Pancreas (tissue), 10 donors: Measurements from ENCODE around the gene MGAT3. TPM values are rescaled to one million over a fixed set of nuclear protein-coding genes. Genes with fewer than 3 reads are reported as not detected.

Experiments used
- ATAC-seq, 4 donors: fragments of 200-7000 bp; cut with Tn5 transposase; one replicate each; pipeline versions ENCODE4 v1.8.0 to v1.9.1; 2020; ENCODE audit warnings: mild to moderate bottlenecking in 4 of 4, moderate library complexity in 4 of 4
- DNase-seq, 6 donors: peaks; one replicate each; pipeline ENCODE4 v3.0.0-alpha.2; 2020
- FAIRE-seq: peaks from 2 replicates; lab custom pipeline; 2012; peaks lifted over from hg19 to GRCh38; lab: Jason Lieb, UNC
- H3K27ac ChIP-seq, 4 donors: fragments of 200-600 bp; sonication (generic); 1 replicate in 3 of 4; 2 replicates in 1 of 4; pipeline versions ENCODE4 v1.5.0 to v1.8.0; 2020
- H3K27me3 ChIP-seq, 4 donors: fragments of 200-600 bp; one replicate each; pipeline ENCODE4 v1.8.0; 2021
- H3K36me3 ChIP-seq, 3 donors: fragments of 200-600 bp; sonication (generic) in 1 of 3; one replicate each; pipeline versions ENCODE4 v1.5.0 to v1.8.0; 2020 to 2021
- H3K4me1 ChIP-seq, 3 donors: fragments of 200-600 bp; one replicate each; pipeline ENCODE4 v1.8.0; 2021
- H3K4me3 ChIP-seq, 4 donors: fragments of 200-600 bp; sonication (generic) in 2 of 4; one replicate each; pipeline versions ENCODE4 v1.5.0 to v1.8.0; 2020 to 2021
- H3K9me3 ChIP-seq, 4 donors: fragments of 200-600 bp; one replicate each; pipeline ENCODE4 v1.8.0; 2021
- WGBS, 2 donors: extraction: QIAGEN DNeasy Blood & Tissue Kit; methylation state at CpG; one replicate each; pipeline ENCODE4 v1.1.7; 2013; 5-methylcytosine and 5-hydroxymethylcytosine counted together
- intact Hi-C, 3 donors: fragments of 100-400 bp; cut with DNase I; formaldehyde crosslinking; loops; one replicate each; pipeline versions ENCODE4 v1.11.1 to v1.14.2; 2022
- polyA plus RNA-seq, 2 donors: library from polyadenylated mRNA; stranded (reverse); fragments of 200-250 nt; gene quantifications; one replicate each; pipeline ENCODE4 v1.2.3, GENCODE V29; 2013
- total RNA-seq, 6 donors: library from RNA; stranded (reverse); fragmentation: NEBNext Ultra II Directional in 4 of 6; extraction: Animal tissue kit (Norgen Biotek cat#: 25700) in 4 of 6; gene quantifications; one replicate each; pipeline versions ENCODE4 v1.2.1 to v1.2.4, GENCODE V29; 2021 to 2023
- TF ChIP-seq, protein P1 (sequence below), 4 donors: fragments of 200-600 bp; sonication (generic) in 3 of 4; IDR thresholded peaks; one replicate each; pipeline versions ENCODE4 v1.5.0 to v1.8.0; 2021; ENCODE audit warnings: antibody characterized with exemption in 4 of 4
- donor health status: healthy with polysubstance abuse.
- donor health status: DM: no; HTN: no; CAD: no; lungs with moderate emphysema.
- donor health status: DM: no; HTN: no; CAD: no.
- donor health status: control.
- donor health status: control.
- donor health status: Bipolar disorder and iron deficiency.
- donor health status: DM: yes; HTN: yes; CAD: no.
- donor health status: DM: no; HTN: no; CAD: no.
- donor health status: DM: no; HTN: no; CAD: no.
- donor health status: DM: yes; HTN: yes; CAD: no.

MGAT3 gene
- total and polyA plus RNA-seq, 8 donors, result 1.5 to 4.2 (median 2.2) TPM

- intact Hi-C loops, result no loop called here
- TF ChIP-seq, protein P1, sequence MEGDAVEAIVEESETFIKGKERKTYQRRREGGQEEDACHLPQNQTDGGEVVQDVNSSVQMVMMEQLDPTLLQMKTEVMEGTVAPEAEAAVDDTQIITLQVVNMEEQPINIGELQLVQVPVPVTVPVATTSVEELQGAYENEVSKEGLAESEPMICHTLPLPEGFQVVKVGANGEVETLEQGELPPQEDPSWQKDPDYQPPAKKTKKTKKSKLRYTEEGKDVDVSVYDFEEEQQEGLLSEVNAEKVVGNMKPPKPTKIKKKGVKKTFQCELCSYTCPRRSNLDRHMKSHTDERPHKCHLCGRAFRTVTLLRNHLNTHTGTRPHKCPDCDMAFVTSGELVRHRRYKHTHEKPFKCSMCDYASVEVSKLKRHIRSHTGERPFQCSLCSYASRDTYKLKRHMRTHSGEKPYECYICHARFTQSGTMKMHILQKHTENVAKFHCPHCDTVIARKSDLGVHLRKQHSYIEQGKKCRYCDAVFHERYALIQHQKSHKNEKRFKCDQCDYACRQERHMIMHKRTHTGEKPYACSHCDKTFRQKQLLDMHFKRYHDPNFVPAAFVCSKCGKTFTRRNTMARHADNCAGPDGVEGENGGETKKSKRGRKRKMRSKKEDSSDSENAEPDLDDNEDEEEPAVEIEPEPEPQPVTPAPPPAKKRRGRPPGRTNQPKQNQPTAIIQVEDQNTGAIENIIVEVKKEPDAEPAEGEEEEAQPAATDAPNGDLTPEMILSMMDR (IDR thresholded peaks at IDR 0.05), result no peak
- Histone ChIP-seq H3K27me3 (no peaks in the 10 kb centered on the region), H3K4me3 (no peak overlapping the region), H3K36me3 (peaks cover 0 to 56% (median 6%) of the 10 kb centered on the region in 3 donors), H3K4me1 (no peaks in the 10 kb centered on the region), H3K9me3 (no peaks in the 10 kb centered on the region), H3K27ac (no peak overlapping the region)
- FAIRE-seq (no peak), ATAC-seq (no peak), DNase-seq (no peak)
- WGBS, 2 donors, result 88 to 92% methylated on average over 13 of the region's 13 CpGs
These were observed 28.8 kb upstream of the MGAT3 start for GRCh38 chr22:39427751-39428596.

DNA sequence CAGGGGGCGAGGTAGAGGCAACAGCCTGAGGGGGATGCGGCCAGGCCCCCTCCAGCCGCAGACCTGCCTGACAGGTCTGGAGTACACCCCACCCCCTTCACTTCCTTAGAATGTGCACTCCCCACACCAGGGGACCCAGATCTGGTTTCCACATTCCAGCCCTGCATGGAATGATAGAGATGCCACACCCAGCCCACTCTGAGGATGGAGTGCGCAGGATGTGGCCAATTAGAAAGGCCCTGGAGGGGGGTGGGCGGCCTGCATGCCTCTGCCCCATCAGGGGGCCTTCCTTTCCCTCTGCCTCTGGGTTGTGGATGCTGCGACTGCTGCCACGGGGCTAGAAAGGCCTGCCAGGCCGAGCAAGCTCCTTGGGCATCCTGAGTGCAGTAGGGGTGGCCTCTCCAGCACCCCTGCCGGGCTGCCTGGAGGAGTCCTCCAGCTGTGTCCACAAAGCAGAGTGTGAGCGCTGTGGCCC is 28.2 kb upstream of the MGAT3 start:
- H3K27me3 ChIP-seq, result no peaks in the 10 kb centered on the region
- H3K9me3 ChIP-seq, result no peaks in the 10 kb centered on the region
- DNase-seq (no peak), FAIRE-seq (no peak), ATAC-seq (no peak)
- no peak overlapping the region for H3K4me3 ChIP-seq
- TF ChIP-seq, protein P1 (IDR thresholded peaks at IDR 0.05), result no peak
- intact Hi-C loops, result no loop called here
- peaks cover 0 to 56% (median 6%) of the 10 kb centered on the region in 3 donors for H3K36me3 ChIP-seq
- WGBS, 2 donors, result 86 to 90% methylated on average over 10 of the region's 10 CpGs
- no peak overlapping the region for H3K27ac ChIP-seq
- no peaks in the 10 kb centered on the region for H3K4me1 ChIP-seq

- ATAC-seq (no peak), FAIRE-seq (no peak), DNase-seq (no peak)
- H3K36me3 ChIP-seq, result peaks cover 0 to 56% (median 6%) of the 10 kb centered on the region in 3 donors
- TF ChIP-seq, protein P1 (IDR thresholded peaks at IDR 0.05), result no peak
- H3K27me3 ChIP-seq, result no peaks in the 10 kb centered on the region
- no peak overlapping the region for H3K27ac ChIP-seq
- 92 to 93% methylated on average over 13 of the region's 13 CpGs for WGBS, 2 donors
- no peaks in the 10 kb centered on the region for H3K9me3 ChIP-seq
- intact Hi-C loops, result no loop called here
- H3K4me3 ChIP-seq, result no peak overlapping the region
- no peaks in the 10 kb centered on the region for H3K4me1 ChIP-seq
These were observed 27.6 kb upstream of the MGAT3 start for GRCh38 chr22:39429186-39429585.

DNA sequence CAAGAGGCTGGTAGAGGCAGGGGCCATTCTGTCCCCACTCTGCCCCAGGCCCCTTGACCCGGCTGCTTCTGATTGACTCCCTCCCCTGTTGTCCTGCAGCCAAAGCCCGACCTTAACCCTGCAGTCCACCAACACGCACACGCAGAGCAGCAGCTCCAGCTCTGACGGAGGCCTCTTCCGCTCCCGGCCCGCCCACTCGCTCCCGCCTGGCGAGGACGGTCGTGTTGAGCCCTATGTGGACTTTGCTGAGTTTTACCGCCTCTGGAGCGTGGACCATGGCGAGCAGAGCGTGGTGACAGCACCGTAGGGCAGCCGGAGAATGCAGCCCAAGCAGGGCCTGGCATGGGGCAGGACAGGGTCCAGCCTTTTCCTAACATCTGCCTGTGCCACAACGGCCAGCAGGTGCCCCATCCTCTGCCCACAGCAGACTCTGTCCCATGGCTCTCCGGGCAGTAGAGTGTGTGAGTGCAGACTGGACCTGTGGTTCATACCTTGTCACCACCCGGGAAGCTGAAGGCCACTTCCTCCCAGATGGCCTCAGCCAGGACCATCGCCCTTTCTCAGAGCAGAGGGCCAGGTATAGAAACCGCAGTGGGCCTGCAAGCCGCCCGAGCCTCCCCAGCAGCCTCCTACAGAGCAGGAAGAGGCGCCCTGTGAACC is 26.8 kb upstream of the MGAT3 start:
- DNase-seq, result peak in 1 of 6 donors; percentile 48
- TF ChIP-seq, protein P1 (IDR thresholded peaks at IDR 0.05), result no peak
- no peaks in the 10 kb centered on the region for H3K27me3 ChIP-seq
- intact Hi-C loops, result no loop called here
- peaks cover 0 to 56% (median 6%) of the 10 kb centered on the region in 3 donors for H3K36me3 ChIP-seq
- FAIRE-seq, result no peak
- H3K4me3 ChIP-seq, result no peak overlapping the region
- peak overlapping the region in 1 of 4 donors; percentile 2 for H3K27ac ChIP-seq
- no peaks in the 10 kb centered on the region for H3K9me3 ChIP-seq
- WGBS, 2 donors, result 87 to 92% methylated on average over 27 of the region's 27 CpGs
- ATAC-seq, result no peak
- H3K4me1 ChIP-seq, result no peaks in the 10 kb centered on the region
